Measurements from ENCODE around the gene CT45A8. TPM values are rescaled to one million over a fixed set of nuclear protein-coding genes. Genes with fewer than 3 reads are reported as not detected.
A peak's percentile ranks its signal among the peaks of the same experiment; 100 is the strongest.

The CT45A8 gene
- total and polyA plus RNA-seq, 9 of the 15 experiments (the other 6 are each of a cell fraction or from before 2014, with no cell fraction given): 6.5 to 27.7 (median 9.6) TPM; not detected in 4

DNA sequence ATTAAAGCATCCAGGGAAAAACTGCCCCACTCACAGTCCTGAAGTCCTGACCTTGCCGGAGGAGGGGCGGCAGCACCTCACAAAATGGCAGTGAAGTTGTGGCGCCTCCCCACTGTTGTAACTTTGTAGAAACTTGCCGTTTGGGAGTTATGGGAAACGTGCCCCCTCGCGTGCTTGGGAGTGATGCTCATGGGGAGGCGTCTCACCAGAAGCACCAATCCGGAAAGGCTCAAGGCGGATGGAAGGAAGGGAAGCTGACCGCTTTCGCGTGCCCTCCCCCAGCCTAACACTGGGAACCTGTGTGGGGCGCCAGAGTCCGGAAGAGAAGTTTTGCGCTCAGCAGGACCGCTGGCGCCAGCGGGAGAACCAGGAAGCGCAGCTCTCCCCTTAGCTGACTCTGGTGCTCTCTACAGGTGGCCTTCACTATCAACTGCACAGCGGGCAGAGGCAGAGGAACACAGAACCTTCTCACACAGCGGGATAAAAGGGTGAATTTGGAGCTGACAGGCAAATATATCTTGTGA lies 39.0 kb upstream of the CT45A8 start, which contains the start of the genes CT45A10 and SAGE1 (continued):
- TF ChIP-seq RAD51 (IDR thresholded peaks at IDR 0.05; ENCODE audit: borderline replicate concordance, low read depth) (no peak), SOX6 (IDR thresholded peaks at IDR 0.05) (peak; percentile 70), ZNF143 (CRISPR knock-in tag; IDR thresholded peaks at IDR 0.05) (peak; percentile 56; the same call in 1 of the 2 replicates), ZNF224 (CRISPR knock-in tag; IDR thresholded peaks at IDR 0.05) (no peak), NCOA6 (IDR thresholded peaks at IDR 0.05) (no peak), JUNB (CRISPR knock-in tag; conservative IDR thresholded peaks at IDR 0.05) (no peak), KHSRP (IDR thresholded peaks at IDR 0.05) (no peak), KLF16 (IDR thresholded peaks at IDR 0.05) (peak; percentile 8; the same call in 1 of the 2 replicates), ZNF184 (CRISPR knock-in tag; IDR thresholded peaks at IDR 0.05) (no peak), ZNF707 (CRISPR knock-in tag; conservative IDR thresholded peaks at IDR 0.05) (no peak), SAP30 (IDR thresholded peaks at IDR 0.05; ENCODE audit: borderline replicate concordance, insufficient read depth, low read depth, low read length, poor library complexity, severe bottlenecking) (no peak), PHF8 (IDR thresholded peaks at IDR 0.05; ENCODE audit: borderline replicate concordance, low read length) (peak; percentile 45; the same call in 1 of the 2 replicates), ZZZ3 (IDR thresholded peaks at IDR 0.05) (no peak), EP400 (IDR thresholded peaks at IDR 0.05) (peak; percentile 92), ZNF589 (CRISPR knock-in tag; IDR thresholded peaks at IDR 0.05; ENCODE audit: low read depth) (0 out of 2 replicates have a peak, but pooled peaks have one; percentile 39)
- TF ChIP-seq, protein P1, sequence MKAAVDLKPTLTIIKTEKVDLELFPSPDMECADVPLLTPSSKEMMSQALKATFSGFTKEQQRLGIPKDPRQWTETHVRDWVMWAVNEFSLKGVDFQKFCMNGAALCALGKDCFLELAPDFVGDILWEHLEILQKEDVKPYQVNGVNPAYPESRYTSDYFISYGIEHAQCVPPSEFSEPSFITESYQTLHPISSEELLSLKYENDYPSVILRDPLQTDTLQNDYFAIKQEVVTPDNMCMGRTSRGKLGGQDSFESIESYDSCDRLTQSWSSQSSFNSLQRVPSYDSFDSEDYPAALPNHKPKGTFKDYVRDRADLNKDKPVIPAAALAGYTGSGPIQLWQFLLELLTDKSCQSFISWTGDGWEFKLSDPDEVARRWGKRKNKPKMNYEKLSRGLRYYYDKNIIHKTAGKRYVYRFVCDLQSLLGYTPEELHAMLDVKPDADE (conservative IDR thresholded peaks at IDR 0.05; ENCODE audit: control insufficient read depth, low read depth, low read length): 0 out of 2 replicates have a peak, but pooled peaks have one; percentile 56
- TF ChIP-seq, protein P2, sequence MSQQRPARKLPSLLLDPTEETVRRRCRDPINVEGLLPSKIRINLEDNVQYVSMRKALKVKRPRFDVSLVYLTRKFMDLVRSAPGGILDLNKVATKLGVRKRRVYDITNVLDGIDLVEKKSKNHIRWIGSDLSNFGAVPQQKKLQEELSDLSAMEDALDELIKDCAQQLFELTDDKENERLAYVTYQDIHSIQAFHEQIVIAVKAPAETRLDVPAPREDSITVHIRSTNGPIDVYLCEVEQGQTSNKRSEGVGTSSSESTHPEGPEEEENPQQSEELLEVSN (IDR thresholded peaks at IDR 0.05; ENCODE audit: borderline replicate concordance in 1 of 2, extremely low read depth in 1 of 2, insufficient read depth in 1 of 2, insufficient read length in 1 of 2, low read depth in 1 of 2, low read length in 1 of 2, poor library complexity in 1 of 2, severe bottlenecking in 1 of 2): peak in 1 of 2 experiments; percentile 52
- TF ChIP-seq, protein P3, sequence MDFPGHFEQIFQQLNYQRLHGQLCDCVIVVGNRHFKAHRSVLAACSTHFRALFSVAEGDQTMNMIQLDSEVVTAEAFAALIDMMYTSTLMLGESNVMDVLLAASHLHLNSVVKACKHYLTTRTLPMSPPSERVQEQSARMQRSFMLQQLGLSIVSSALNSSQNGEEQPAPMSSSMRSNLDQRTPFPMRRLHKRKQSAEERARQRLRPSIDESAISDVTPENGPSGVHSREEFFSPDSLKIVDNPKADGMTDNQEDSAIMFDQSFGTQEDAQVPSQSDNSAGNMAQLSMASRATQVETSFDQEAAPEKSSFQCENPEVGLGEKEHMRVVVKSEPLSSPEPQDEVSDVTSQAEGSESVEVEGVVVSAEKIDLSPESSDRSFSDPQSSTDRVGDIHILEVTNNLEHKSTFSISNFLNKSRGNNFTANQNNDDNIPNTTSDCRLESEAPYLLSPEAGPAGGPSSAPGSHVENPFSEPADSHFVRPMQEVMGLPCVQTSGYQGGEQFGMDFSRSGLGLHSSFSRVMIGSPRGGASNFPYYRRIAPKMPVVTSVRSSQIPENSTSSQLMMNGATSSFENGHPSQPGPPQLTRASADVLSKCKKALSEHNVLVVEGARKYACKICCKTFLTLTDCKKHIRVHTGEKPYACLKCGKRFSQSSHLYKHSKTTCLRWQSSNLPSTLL (IDR thresholded peaks at IDR 0.05): no peak
- TF ChIP-seq, protein P4, sequence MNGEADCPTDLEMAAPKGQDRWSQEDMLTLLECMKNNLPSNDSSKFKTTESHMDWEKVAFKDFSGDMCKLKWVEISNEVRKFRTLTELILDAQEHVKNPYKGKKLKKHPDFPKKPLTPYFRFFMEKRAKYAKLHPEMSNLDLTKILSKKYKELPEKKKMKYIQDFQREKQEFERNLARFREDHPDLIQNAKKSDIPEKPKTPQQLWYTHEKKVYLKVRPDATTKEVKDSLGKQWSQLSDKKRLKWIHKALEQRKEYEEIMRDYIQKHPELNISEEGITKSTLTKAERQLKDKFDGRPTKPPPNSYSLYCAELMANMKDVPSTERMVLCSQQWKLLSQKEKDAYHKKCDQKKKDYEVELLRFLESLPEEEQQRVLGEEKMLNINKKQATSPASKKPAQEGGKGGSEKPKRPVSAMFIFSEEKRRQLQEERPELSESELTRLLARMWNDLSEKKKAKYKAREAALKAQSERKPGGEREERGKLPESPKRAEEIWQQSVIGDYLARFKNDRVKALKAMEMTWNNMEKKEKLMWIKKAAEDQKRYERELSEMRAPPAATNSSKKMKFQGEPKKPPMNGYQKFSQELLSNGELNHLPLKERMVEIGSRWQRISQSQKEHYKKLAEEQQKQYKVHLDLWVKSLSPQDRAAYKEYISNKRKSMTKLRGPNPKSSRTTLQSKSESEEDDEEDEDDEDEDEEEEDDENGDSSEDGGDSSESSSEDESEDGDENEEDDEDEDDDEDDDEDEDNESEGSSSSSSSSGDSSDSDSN (IDR thresholded peaks at IDR 0.05; ENCODE audit: borderline replicate concordance in 1 of 2, low read depth in 2 of 2, low read length in 2 of 2): peak; percentile 67 to 75; a peak in 2 of 4 replicates
- TF ChIP-seq, protein P5, sequence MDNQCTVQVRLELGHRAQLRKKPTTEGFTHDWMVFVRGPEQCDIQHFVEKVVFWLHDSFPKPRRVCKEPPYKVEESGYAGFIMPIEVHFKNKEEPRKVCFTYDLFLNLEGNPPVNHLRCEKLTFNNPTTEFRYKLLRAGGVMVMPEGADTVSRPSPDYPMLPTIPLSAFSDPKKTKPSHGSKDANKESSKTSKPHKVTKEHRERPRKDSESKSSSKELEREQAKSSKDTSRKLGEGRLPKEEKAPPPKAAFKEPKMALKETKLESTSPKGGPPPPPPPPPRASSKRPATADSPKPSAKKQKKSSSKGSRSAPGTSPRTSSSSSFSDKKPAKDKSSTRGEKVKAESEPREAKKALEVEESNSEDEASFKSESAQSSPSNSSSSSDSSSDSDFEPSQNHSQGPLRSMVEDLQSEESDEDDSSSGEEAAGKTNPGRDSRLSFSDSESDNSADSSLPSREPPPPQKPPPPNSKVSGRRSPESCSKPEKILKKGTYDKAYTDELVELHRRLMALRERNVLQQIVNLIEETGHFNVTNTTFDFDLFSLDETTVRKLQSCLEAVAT (IDR thresholded peaks at IDR 0.05): no peak
